CD4-positive, CD25-positive, alpha-beta regulatory T cell (primary cell): ENCODE measurements around the gene PIK3C2G. TPM values are rescaled to one million over a fixed set of nuclear protein-coding genes. Genes with fewer than 3 reads are reported as not detected.
"Not testable (repeated sequence)": the region's sequence is repeated elsewhere in the genome, so short reads cannot be mapped to it uniquely, and the experiment has no call there.

ENCODE experiments used
- ATAC-seq, 2 donors: fragments of 150-1000 bp; cut with Tn5 transposase; one replicate each; pipeline ENCODE4 v1.10.0; 2021; ENCODE audit warnings: low read depth in 2 of 2, moderate number of reproducible peaks in 2 of 2, moderate library complexity in 1 of 2
- DNase-seq, 3 donors: peaks; one replicate each; pipeline versions ENCODE4 v3.0.0 to v3.0.0-alpha.2; 2012 to 2022; ENCODE audit warnings: mixed read lengths in 1 of 3
- H3K27ac ChIP-seq: one replicate; pipeline ENCODE4 v1.7.0; 2013; ENCODE audit warnings: mild to moderate bottlenecking, low read length; ENCODE audit not compliant: insufficient read depth, poor library complexity, severe bottlenecking
- H3K27me3 ChIP-seq: one replicate; pipeline ENCODE4 v1.7.0; 2013; ENCODE audit warnings: low read length; ENCODE audit not compliant: control insufficient read depth, insufficient read depth
- H3K36me3 ChIP-seq: one replicate; pipeline ENCODE4 v1.7.0; 2013; ENCODE audit warnings: mild to moderate bottlenecking, low read length, moderate library complexity; ENCODE audit not compliant: control insufficient read depth, insufficient read depth
- H3K4me1 ChIP-seq: 2 replicates; pipeline ENCODE4 v1.7.0; 2013; ENCODE audit warnings: mild to moderate bottlenecking, low read length; ENCODE audit not compliant: insufficient read depth, control insufficient read depth, poor library complexity, severe bottlenecking
- H3K4me3 ChIP-seq: one replicate; pipeline ENCODE4 v1.7.0; 2013; ENCODE audit warnings: low read depth, mild to moderate bottlenecking, low read length, moderate library complexity
- H3K9me3 ChIP-seq, 2 experiments: 1 replicate in 1 of 2; 2 replicates in 1 of 2; pipeline ENCODE4 v1.7.0; 2013; ENCODE audit warnings: low read length in 2 of 2, mild to moderate bottlenecking in 1 of 2, moderate library complexity in 1 of 2; ENCODE audit not compliant: control insufficient read depth in 2 of 2
- H3K27ac Mint-ChIP-seq, 3 donors: one replicate each; pipeline ENCODE4 v1.8.0; 2020 to 2022; ENCODE audit warnings: mild to moderate bottlenecking in 3 of 3, mixed read lengths in 3 of 3, moderate library complexity in 2 of 3
- H3K27me3 Mint-ChIP-seq: one replicate; pipeline ENCODE4 v1.8.0; 2022; ENCODE audit warnings: mild to moderate bottlenecking, mixed read lengths
- H3K36me3 Mint-ChIP-seq: one replicate; pipeline ENCODE4 v1.8.0; 2020; ENCODE audit warnings: mixed read lengths
- H3K4me1 Mint-ChIP-seq, 4 donors: one replicate each; pipeline ENCODE4 v1.8.0; 2020 to 2022; ENCODE audit warnings: mixed read lengths in 4 of 4, mild to moderate bottlenecking in 1 of 4
- H3K4me3 Mint-ChIP-seq, 4 donors: one replicate each; pipeline ENCODE4 v1.8.0; 2020 to 2022; ENCODE audit warnings: mild to moderate bottlenecking in 4 of 4, mixed read lengths in 4 of 4, moderate library complexity in 3 of 4
- H3K9me3 Mint-ChIP-seq, 7 donors: one replicate each; pipeline ENCODE4 v1.8.0; 2020 to 2022; ENCODE audit warnings: mixed read lengths in 7 of 7, mild to moderate bottlenecking in 3 of 7, moderate library complexity in 2 of 7
- polyA plus RNA-seq, 4 donors: library from polyadenylated mRNA; unstranded; fragments of 300-500 nt; fragmentation: Illumina TruSeq; gene quantifications; one replicate each; pipeline ENCODE4 v1.2.3, GENCODE V29; 2021
- total RNA-seq: library from RNA; stranded (reverse); gene quantifications from one replicate; pipeline ENCODE4 v1.2.3, GENCODE V29; 2022

Gene PIK3C2G
- total and polyA plus RNA-seq, 5 donors from 2014 or later, result not detected

- ATAC-seq (no peak), DNase-seq (no peak)
These were observed 241.2 kb downstream of the PIK3C2G start for GRCh38 chr12:18502422-18502968.

GRCh38 chr12:18521461-18521860 is 260.1 kb downstream of the PIK3C2G start:
- Mint-ChIP-seq H3K4me3 (no peak overlapping the region), H3K4me1 (no peaks in the 10 kb centered on the region), H3K9me3 (peaks cover 2 to 35% (median 8%) of the 10 kb centered on the region in 7 donors), H3K27me3 (no peaks in the 10 kb centered on the region), H3K27ac (no peak overlapping the region), H3K36me3 (no peaks in the 10 kb centered on the region)
- Histone ChIP-seq H3K27ac (no peak overlapping the region), H3K36me3 (no peaks in the 10 kb centered on the region), H3K9me3 (peaks cover 0 to 31% of the 10 kb centered on the region in 2 experiments), H3K27me3 (no peaks in the 10 kb centered on the region), H3K4me3 (no peak overlapping the region), H3K4me1 (no peaks in the 10 kb centered on the region)
- DNase-seq (no peak), ATAC-seq (no peak)

More at GRCh38 chr12:18502422-18502968, 241.2 kb downstream of the PIK3C2G start:
- Mint-ChIP-seq H3K27me3 (no peaks in the 10 kb centered on the region), H3K36me3 (no peaks in the 10 kb centered on the region), H3K4me3 (no peak overlapping the region), H3K27ac (no peak overlapping the region), H3K4me1 (no peaks in the 10 kb centered on the region), H3K9me3 (peaks cover 4 to 23% (median 8%) of the 10 kb centered on the region in 7 donors)
- Histone ChIP-seq H3K4me3 (no peak overlapping the region), H3K9me3 (peaks cover 0 to 4% of the 10 kb centered on the region in 2 experiments), H3K27ac (no peak overlapping the region), H3K36me3 (no peaks in the 10 kb centered on the region), H3K27me3 (no peaks in the 10 kb centered on the region), H3K4me1 (no peaks in the 10 kb centered on the region)

GRCh38 chr12:18522806-18523205 is 261.5 kb downstream of the PIK3C2G start:
- no peaks in the 10 kb centered on the region for H3K4me1 Mint-ChIP-seq
- no peak overlapping the region for H3K27ac ChIP-seq
- H3K27me3 Mint-ChIP-seq, result no peaks in the 10 kb centered on the region
- H3K36me3 ChIP-seq, result no peaks in the 10 kb centered on the region
- H3K9me3 Mint-ChIP-seq, result peaks cover under 1 to 35% (median 8%) of the 10 kb centered on the region in 7 donors
- DNase-seq (no peak), ATAC-seq (no peak)
- peaks cover 0 to 31% of the 10 kb centered on the region in 2 experiments for H3K9me3 ChIP-seq
- no peaks in the 10 kb centered on the region for H3K4me1 ChIP-seq
- H3K27me3 ChIP-seq, result no peaks in the 10 kb centered on the region
- no peak overlapping the region for H3K27ac Mint-ChIP-seq
- no peaks in the 10 kb centered on the region for H3K36me3 Mint-ChIP-seq
- H3K4me3 Mint-ChIP-seq, result no peak overlapping the region
- H3K4me3 ChIP-seq, result no peak overlapping the region

GRCh38 chr12:18542497-18542896 is 281.2 kb downstream of the PIK3C2G start:
- H3K9me3 ChIP-seq, H3K27ac ChIP-seq, H3K27ac Mint-ChIP-seq, DNase-seq, H3K4me3 ChIP-seq, H3K4me3 Mint-ChIP-seq, H3K4me1 Mint-ChIP-seq, ATAC-seq, H3K36me3 ChIP-seq, H3K27me3 ChIP-seq, H3K27me3 Mint-ChIP-seq, H3K4me1 ChIP-seq, H3K36me3 Mint-ChIP-seq: not testable (repeated sequence)
- peaks cover 2 to 12% (median 6%) of the 10 kb centered on the region in 7 donors for H3K9me3 Mint-ChIP-seq

DNA sequence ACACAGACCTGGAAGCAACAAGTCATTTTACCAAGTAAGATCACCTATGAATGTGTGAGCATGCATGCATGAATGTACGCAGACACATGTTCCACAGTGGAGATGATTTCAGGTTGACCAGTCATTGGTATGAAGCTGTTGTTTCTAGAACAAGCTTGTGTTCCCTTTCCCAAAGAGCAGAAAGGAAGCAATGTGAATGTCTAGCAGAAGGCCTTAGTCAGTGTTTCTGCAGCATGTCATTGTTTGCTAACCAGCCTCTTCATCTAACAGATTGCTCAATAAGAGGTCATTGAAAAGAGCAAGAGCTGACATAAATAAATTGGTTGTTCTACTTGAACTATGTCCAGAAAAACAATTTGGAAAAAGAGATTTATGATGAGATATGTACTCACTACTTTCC is 285.1 kb downstream of the PIK3C2G start:
- Histone ChIP-seq H3K4me3 (no peak overlapping the region), H3K27me3 (no peaks in the 10 kb centered on the region), H3K27ac (no peak overlapping the region), H3K4me1 (no peaks in the 10 kb centered on the region), H3K36me3 (no peaks in the 10 kb centered on the region), H3K9me3 (no peaks in the 10 kb centered on the region)
- H3K36me3 Mint-ChIP-seq, result no peaks in the 10 kb centered on the region
- H3K4me3 Mint-ChIP-seq, result no peak overlapping the region
- H3K9me3 Mint-ChIP-seq, result peaks cover 3 to 25% (median 8%) of the 10 kb centered on the region in 7 donors
- H3K27ac Mint-ChIP-seq, result no peak overlapping the region
- ATAC-seq (no peak), DNase-seq (no peak)
- no peaks in the 10 kb centered on the region for H3K27me3 Mint-ChIP-seq
- no peaks in the 10 kb centered on the region for H3K4me1 Mint-ChIP-seq

DNA sequence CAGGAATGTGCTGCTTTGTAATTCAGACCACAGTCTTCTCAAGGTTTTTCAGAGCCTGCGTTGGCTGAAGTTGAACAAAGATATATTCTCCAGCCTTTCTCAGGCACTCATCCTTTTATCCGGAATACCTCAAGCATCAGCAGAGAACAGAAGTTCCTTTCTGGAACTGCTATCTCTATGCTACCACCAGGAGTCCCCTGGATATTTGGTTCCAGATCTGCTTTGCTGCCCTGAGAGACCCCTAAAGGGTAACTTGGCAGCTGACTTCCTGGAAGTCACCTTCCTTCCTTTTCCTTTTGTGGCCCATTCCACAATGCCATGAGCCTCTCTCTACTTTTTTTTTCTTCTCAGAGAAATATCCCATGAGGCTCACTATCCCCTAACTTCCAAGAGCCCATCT is 288.3 kb downstream of the PIK3C2G start:
- Mint-ChIP-seq H3K9me3 (peaks cover 3 to 21% (median 6%) of the 10 kb centered on the region in 7 donors), H3K4me1 (no peaks in the 10 kb centered on the region), H3K4me3 (no peak overlapping the region), H3K36me3 (no peaks in the 10 kb centered on the region), H3K27me3 (no peaks in the 10 kb centered on the region), H3K27ac (no peak overlapping the region)
- H3K27me3 ChIP-seq, result no peaks in the 10 kb centered on the region
- ATAC-seq, result no peak
- no peaks in the 10 kb centered on the region for H3K36me3 ChIP-seq
- no peak for DNase-seq
- no peak overlapping the region for H3K4me3 ChIP-seq
- H3K9me3 ChIP-seq, result no peaks in the 10 kb centered on the region
- H3K27ac ChIP-seq, result no peak overlapping the region
- no peaks in the 10 kb centered on the region for H3K4me1 ChIP-seq

DNA sequence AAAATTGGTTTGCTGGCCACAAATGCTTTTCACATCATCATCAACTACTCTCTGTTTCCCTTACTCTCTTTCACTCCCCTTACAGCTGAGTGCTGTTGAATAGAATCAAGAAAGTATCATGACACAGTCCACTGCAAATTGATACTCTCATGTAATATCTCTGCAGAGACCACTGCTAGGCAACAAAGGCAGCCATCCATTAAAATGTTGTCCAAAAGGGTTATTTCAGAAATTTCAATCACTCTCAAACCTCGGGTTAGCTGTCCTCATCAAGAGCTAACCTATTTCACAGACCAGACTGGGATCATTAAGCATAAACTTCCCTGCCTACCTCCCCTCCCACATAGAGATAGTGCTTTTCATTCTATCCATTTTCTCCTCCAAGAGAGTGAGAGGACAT is 289.8 kb downstream of the PIK3C2G start:
- H3K4me1 ChIP-seq, result no peaks in the 10 kb centered on the region
- DNase-seq (no peak), ATAC-seq (no peak)
- no peak overlapping the region for H3K27ac ChIP-seq
- Mint-ChIP-seq H3K36me3 (no peaks in the 10 kb centered on the region), H3K4me3 (no peak overlapping the region), H3K27ac (no peak overlapping the region), H3K27me3 (no peaks in the 10 kb centered on the region), H3K9me3 (peaks cover 2 to 19% (median 6%) of the 10 kb centered on the region in 7 donors), H3K4me1 (no peaks in the 10 kb centered on the region)
- no peaks in the 10 kb centered on the region for H3K36me3 ChIP-seq
- no peaks in the 10 kb centered on the region for H3K27me3 ChIP-seq
- H3K9me3 ChIP-seq, result no peaks in the 10 kb centered on the region
- H3K4me3 ChIP-seq, result no peak overlapping the region

DNA sequence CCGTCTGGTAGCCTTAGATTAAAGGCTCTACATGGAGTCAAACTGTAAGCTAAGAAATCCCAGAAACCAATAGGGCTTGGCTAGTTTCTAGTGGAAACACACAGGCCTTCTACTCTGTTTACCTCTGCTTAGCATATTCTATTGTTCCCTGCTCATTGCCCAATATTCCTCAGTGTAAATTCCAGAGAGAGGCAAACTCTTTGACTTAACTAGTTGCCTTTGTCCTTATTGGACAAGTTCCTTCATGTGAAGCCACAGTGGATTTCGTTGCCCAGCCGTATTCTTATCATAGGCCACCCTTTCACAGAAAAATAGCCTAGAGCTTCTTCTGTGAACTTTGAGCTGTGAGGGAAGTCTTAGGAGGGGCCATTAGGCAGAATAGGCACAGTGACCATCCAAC is 290.4 kb downstream of the PIK3C2G start:
- H3K27me3 Mint-ChIP-seq, result no peaks in the 10 kb centered on the region
- Histone ChIP-seq H3K9me3 (no peaks in the 10 kb centered on the region), H3K27ac (no peak overlapping the region), H3K36me3 (no peaks in the 10 kb centered on the region), H3K4me3 (no peak overlapping the region), H3K4me1 (no peaks in the 10 kb centered on the region), H3K27me3 (no peaks in the 10 kb centered on the region)
- H3K36me3 Mint-ChIP-seq, result no peaks in the 10 kb centered on the region
- ATAC-seq (no peak), DNase-seq (no peak)
- no peak overlapping the region for H3K27ac Mint-ChIP-seq
- H3K4me1 Mint-ChIP-seq, result no peaks in the 10 kb centered on the region
- peaks cover 0 to 19% (median 5%) of the 10 kb centered on the region in 7 donors for H3K9me3 Mint-ChIP-seq
- no peak overlapping the region for H3K4me3 Mint-ChIP-seq
